CD1c-positive myeloid dendritic cell (primary cell): ENCODE measurements around the gene ZFYVE1.
A peak's percentile ranks its signal among the peaks of the same experiment; 100 is the strongest.
"Not testable (repeated sequence)": the region's sequence is repeated elsewhere in the genome, so short reads cannot be mapped to it uniquely, and the experiment has no call there.

Experiments used
- DNase-seq: peaks from one replicate; pipeline ENCODE4 v3.0.0-alpha.2; 2016; ENCODE audit errors: extremely low spot score

ZFYVE1 gene

DNA sequence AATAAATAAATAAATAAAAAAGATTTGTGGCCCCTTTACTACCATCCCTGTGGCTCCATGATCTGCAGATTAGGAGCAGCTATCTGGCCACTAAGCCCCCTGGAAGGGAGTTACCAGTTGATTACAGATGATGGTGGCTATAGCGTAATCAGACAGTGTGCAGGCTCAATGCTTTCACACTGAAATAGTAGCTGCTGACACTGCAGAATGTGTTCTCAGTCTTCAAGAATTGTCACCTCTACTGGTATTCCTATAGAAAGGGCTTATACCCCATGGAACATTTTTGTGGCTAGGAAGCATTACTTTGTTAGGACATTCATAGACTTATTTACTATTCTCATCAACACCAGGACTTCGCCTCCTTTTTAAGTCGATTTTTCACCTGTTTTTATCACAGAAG, 69.7 kb downstream of the ZFYVE1 start:
- no peak for DNase-seq

DNA sequence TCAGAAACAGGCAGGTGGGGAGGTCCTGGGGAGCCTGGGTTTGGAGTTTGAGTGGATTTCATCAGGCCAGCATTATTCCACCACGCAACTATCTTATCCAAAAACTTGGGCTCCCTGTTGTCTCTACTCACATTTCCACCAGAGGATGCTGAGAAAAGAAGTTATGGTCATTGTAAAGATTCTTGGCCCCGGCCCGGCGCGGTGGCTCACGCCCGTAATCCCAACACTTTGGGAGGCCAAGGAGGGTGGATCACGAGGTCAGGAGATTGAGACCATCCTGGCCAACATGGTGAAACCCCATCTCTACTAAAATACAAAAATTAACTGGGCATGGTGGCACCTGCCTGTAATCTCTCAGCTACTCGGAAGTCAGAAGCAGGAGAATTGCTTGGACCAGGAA, 70.2 kb downstream of the ZFYVE1 start:
- DNase-seq = not testable (repeated sequence)

- no peak for DNase-seq
These were observed 74.7 kb downstream of the ZFYVE1 start for GRCh38 chr14:72952171-72952570.

GRCh38 chr14:72948481-72949138, 78.3 kb downstream of the ZFYVE1 start:
- peak; percentile 66 for DNase-seq

DNA sequence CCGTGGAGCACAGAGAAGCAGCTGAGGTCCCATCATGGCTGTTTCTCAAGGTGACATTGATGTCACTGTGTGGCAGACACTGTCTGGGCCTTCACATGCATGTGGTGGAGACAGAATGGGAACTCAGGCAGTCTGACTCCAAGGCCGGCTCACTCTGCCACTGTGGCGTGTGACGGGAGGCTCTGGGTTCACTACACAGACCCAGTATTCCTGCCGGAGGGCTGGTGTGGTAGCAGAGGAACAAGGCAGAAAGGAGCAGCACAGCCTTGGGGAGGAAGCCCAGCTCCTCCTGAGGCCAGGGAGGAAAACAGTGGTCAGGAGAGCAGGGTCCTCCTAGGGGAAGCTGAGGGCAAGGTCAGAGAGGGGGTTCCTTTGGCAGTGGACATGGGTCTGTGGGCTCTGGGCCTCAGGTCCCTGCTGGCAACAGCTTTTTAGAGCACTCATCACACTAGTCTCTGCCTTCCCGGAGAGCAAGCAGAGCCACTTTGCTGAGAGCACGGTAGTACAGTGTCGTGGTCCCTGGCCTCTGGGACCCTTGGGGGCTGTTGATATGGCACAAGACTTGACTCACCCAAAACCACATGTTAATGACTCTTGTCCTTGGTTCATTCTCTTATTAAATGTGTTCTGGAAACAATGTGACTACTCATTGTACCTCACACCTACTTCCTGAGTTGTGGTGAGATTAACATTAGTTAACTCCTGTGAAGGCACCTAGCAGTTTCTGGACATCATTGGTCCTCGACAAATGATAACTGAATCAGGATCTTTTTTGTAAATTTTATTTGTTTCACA, 79.3 kb downstream of the ZFYVE1 start:
- DNase-seq = no peak

DNA sequence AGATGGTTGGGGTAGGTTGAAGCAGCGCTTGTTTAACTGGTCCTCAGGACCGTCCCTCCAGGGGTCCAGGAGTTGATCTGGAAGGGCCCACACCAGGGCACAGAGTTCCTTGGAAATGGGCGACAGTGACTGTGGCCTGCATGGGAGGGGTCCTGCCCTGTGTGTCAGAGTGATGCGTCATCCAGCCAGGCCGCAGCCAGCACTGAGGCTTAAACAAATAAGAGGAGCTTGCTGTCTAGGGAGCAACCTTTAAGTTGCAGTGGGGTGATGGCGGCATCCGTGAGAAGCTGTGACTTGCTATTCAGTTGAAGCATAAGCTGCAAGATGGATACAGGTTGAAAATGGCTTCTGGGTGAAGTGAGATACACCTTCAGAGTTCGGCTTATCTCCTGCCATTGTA, 80.4 kb downstream of the ZFYVE1 start:
- no peak for DNase-seq

GRCh38 chr14:72945356-72946027, 81.4 kb downstream of the ZFYVE1 start:
- DNase-seq = peak; percentile 24

DNA sequence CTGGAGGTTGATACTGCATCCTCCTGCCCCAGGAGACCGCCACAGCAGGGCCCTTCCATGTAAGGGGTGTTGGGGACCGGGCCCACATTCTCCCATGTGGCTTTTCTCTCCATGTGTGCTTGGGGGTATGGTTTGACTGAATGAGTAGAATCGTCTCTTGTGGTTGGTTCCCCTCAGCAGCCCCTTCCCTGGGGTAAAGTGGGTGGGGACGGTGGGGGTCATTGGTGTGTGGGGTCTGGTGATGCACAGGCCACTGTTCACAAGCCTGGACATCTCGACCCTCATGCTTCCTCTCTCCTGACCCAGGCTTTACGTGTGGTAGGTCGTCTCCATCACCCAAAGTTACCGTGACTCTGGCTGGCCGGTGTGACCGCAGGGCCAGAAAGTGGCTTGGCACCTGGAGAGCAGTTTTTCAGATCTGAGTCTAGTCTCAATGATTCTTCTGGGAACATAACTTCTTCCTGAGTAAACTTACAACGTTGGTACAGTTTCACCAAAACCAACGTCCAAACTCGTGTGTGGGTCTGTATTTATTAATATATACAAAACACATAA, 83.0 kb downstream of the ZFYVE1 start:
- DNase-seq = no peak

DNA sequence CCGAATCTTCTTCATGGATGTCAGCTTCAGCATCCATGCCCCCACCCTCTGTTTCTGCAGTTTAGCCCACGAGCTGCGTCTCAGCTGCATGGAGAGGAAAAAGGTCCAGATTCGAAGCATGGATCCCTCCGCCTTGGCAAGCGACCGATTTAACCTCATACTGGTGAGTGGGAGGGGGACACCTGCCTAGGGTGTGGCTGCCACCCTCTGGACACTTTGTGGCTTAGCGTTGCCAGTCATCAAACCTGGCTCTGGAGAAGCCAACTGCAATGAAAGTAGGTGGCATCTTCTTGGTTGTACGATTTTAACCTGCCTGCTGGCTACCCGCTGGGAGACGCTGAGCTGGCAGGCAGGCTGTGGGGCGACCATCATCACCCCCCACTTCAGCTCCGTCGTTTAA, 84.0 kb downstream of the ZFYVE1 start:
- DNase-seq = no peak

DNA sequence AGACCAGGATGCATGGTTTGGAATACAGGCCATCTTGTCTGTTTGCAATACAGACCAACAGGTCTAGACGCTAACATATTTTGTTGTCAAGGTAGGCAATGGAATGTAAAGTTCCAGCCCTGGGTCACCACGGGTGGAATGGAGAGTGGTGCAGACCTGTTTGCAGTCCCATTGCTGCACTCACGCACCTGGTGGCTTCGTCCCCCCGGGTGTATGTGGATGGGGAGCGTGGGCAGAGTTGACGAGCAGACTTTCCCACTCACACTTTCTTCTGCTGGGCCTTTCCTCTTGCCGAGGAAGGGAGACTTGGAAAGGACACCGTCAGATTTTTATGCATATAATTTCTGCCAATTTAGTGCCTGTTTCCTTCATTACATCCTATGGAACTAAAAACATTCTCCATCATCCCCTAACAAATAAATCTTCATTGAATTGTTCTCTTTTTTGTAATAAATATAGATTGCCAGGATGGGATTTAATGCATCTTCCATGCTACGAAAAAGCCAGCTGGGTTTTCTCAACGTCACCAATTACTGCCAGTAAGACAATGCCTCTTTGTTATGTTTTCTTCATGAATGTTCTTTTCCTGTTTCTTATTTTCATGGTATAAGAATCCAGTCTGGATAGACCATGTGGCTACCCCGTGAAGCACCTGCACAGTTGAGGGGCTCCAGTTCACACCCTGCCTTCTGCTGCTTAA, 85.5 kb downstream of the ZFYVE1 start:
- no peak for DNase-seq

DNA sequence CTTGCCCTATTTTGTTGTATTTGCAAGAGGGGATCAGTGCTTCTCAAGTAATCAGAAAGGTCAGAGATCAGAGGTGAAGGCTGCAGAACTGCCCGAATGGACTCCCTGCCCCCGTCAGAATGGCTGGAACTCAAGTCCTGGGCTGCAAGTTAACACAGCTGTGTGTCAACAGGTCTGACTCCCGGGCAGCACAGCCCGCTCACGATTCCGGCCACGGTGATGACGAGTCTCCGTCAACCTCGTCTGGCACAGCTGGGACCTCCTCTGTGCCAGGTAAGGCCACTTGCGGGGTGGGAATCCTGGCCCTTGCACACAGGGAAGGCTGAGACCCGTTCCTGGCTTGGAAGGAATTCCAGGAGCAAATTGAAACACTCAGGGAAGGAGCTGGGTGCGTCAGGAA, 87.3 kb downstream of the ZFYVE1 start:
- DNase-seq = no peak

- no peak for DNase-seq
These were observed 94.0 kb downstream of the ZFYVE1 start for GRCh38 chr14:72932893-72933292.

GRCh38 chr14:72929316-72930080, 97.4 kb downstream of the ZFYVE1 start:
- no peak for DNase-seq

DNA sequence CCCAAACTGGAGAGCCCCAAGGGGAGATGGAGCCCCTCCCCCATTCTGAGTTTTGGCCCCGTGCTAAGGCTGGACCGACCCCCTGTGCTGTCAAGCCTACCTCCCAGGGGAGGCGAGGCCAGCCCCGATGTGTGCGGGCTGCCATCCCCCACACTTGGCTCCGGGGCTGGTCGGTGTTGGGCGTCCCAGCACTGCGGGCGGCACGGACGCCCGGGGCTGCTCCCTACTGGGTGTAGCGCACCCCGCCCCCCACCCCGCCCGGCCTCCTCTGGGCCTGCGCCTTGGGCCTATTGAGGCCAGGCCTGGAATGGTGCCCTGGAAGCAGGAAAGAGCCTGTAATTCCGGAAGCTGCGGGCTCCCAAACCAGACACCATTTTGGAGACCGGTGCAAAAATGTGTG, 98.0 kb downstream of the ZFYVE1 start:
- no peak for DNase-seq

GRCh38 chr14:72926292-72927028, 100.4 kb downstream of the ZFYVE1 start, which contains the start of gene DCAF4:
Gene DCAF4 (plus strand): TSS chr14:72926464. CDS start chr14:72937979, 11,515 bp downstream.
- DNase-seq = peak; percentile 96

DNA sequence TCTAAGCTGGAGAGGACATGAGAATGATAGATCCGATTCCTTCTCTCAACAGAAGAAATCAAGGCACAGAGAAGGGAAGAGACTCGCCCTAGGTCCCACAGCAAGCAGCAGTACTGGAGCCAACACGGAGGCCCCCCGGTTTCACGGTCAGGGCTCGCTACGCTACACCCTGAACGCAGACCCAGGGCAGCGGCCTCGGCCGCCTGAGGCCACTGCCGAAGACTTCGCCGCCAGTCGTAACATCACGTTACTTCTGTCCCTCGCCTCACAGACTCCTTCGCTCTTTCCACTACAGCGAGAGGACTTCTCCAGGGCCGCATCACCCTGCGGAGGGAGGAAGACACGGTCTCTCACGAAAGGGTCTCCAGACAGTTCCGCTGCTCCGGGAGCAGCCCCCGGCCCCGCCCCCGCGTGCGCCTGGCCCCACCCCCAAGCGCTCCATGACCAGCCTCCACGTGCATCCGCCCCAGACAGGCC, 101.1 kb downstream of the ZFYVE1 start:
- no peak for DNase-seq

- DNase-seq = no peak
These were observed 101.6 kb downstream of the ZFYVE1 start for GRCh38 chr14:72925171-72925759.

DNA sequence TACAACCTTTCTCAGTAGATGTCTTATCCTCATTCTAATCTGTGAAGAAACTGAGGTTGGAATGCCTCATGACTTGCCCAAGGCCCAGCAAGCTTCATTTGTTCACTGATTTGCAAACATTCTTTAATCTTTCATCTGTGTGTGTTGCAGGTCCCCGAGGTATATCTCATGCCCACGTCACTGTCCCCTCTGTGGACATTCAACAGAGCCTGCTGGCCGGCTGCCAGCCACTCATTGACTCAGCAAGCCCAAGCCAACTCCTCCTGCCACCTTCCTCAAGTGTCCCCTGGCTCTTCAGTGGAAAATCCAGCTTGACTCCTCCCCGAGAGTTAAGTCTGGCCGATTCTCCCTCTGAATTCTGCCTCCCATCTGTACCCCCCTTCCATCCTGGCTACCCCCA, 102.6 kb downstream of the ZFYVE1 start:
- no peak for DNase-seq

DNA sequence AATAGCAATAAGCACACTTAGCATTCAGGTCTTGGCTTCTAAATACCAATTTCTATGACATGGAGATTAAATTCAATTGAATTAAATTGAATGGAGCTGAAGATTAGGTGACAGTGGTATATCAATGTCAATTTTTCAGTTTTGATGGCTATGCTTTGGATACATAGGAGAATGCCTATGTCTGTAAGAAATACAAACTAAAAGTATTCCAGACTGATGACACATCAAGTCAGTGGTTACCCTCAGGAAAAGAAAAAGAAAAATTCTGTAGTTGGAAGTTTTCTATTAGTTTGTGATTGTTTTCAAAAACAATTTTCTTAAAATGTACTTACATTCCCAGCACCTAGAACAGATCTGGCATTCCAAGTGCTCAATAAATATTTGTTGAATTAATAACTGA, 105.5 kb downstream of the ZFYVE1 start:
- DNase-seq = no peak

GRCh38 chr14:72920008-72920407, 106.9 kb downstream of the ZFYVE1 start:
- no peak for DNase-seq
